D721Med (cell line): ENCODE data around the gene ZFP14.
A peak's percentile ranks its signal among the peaks of the same experiment; 100 is the strongest.

ENCODE experiments used
- DNase-seq: peaks from one replicate; pipeline ENCODE4 v3.0.0; 2011; ENCODE audit warnings: low spot score; ENCODE audit not compliant: insufficient read length
- FAIRE-seq: peaks from 2 replicates; lab custom pipeline; 2011; peaks lifted over from hg19 to GRCh38; lab: Jason Lieb, UNC
- CTCF ChIP-seq: IDR thresholded peaks from 2 replicates; pipeline ENCODE4 v1.5.1; 2012; ENCODE audit warnings: mild to moderate bottlenecking, control low read depth; ENCODE audit not compliant: insufficient read depth; ENCODE audit errors: missing control alignments

Gene ZFP14

GRCh38 chr19:36377541-36378178 lies 1.3 kb downstream of the ZFP14 start:
- FAIRE-seq (no peak), DNase-seq (no peak)
- TF ChIP-seq CTCF = no peak

GRCh38 chr19:36373638-36374156 lies 5.3 kb downstream of the ZFP14 start:
- FAIRE-seq (no peak), DNase-seq (no peak)
- no peak for TF ChIP-seq CTCF

GRCh38 chr19:36371886-36372285 lies 7.1 kb downstream of the ZFP14 start:
- DNase-seq (no peak), FAIRE-seq (no peak)
- no peak for TF ChIP-seq CTCF

GRCh38 chr19:36363845-36364244 lies 15.2 kb downstream of the ZFP14 start:
- DNase-seq = no peak
- FAIRE-seq = no peak
- no peak for TF ChIP-seq CTCF

GRCh38 chr19:36340786-36341372 lies 38.1 kb downstream of the ZFP14 start:
- FAIRE-seq (no peak), DNase-seq (no peak)
- TF ChIP-seq CTCF = no peak

GRCh38 chr19:36331353-36332228 lies 47.4 kb downstream of the ZFP14 start:
- FAIRE-seq = peak; percentile 94

More at GRCh38 chr19:36331353-36332228, 47.4 kb downstream of the ZFP14 start:
- DNase-seq = peak; percentile 49
- no peak for TF ChIP-seq CTCF
